Left kidney (tissue), 2 donors: ENCODE results near the gene SEZ6. TPM values are rescaled to one million over a fixed set of nuclear protein-coding genes. Genes with fewer than 3 reads are reported as not detected.
"Not testable (repeated sequence)": the region's sequence is repeated elsewhere in the genome, so short reads cannot be mapped to it uniquely, and the experiment has no call there.

Experiments
- DNase-seq: peaks from one replicate; pipeline ENCODE4 v3.0.0-alpha.2; 2013
- polyA plus RNA-seq: library from polyadenylated mRNA; unstranded; fragments of 120-200 nt; gene quantifications from one replicate; pipeline ENCODE4 v1.2.1, GENCODE V29; 2013; ENCODE audit not compliant: insufficient read length

SEZ6 gene
- polyA plus RNA-seq, 1 donor, result 0.63 TPM

DNA sequence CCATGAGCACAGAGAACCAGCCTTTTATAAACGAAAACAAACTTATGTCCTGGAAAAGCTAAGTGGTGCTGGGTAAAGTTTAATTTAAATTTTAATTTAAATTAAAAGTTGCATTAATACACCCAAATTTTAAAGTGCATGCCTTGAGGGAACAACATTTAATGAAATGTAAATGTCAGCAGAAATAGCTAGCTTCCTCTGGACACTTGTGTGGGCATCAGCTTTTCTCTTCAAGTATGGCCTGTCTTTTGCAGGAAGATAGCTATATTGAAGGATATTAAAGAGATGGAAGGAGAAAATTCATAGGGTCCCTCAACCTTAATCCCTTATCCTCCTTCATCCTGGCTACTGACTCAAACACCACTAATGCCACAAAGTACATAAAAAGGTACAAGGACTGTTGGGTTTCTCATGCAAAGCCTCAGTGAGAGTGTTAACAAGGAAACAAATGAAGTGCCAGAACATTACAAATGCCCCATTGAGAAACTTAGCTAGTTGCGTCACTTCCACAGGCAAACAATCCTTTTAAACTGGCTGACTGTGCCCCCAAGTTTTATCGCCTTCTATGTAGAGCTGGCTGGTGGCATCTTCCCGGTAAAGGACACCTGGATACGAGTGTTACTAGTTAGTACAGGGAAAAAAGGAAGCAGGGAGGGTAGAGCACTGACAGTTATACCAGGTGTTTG is 68.6 kb downstream of the SEZ6 start:
- no peak for DNase-seq

DNA sequence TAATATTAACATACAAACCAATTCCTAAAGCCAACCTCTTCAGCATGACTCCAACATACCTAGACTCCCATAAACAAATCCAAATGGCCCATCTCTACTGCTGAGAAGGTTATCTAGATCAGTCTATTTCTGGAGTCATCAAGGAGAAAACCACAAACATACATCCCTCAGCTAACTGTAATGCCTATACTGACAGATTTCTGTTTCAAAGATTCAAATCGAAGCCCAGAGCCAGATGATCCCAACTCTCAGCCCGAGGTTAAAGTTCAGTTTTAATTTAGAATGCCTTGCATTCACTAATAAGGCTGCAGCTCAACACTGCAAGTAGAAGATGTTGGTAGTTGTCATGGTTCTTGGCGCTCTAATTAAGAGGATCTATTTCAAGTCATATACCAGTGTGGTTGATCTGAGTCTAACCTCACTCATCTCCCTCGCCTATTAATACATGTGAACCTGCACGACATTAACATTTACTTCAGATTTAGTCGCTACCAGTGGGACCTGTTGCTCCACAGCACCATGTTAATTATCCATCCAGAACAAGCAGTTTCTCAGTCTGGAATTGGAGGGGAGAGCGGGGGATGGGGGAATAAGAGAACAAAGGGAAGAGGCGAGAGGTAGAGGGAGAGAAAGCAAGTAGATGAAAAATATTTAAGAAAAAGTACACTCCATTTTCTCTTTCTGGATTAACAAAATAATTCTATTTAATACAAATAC is 69.9 kb downstream of the SEZ6 start:
- peak; percentile 44 for DNase-seq

DNA sequence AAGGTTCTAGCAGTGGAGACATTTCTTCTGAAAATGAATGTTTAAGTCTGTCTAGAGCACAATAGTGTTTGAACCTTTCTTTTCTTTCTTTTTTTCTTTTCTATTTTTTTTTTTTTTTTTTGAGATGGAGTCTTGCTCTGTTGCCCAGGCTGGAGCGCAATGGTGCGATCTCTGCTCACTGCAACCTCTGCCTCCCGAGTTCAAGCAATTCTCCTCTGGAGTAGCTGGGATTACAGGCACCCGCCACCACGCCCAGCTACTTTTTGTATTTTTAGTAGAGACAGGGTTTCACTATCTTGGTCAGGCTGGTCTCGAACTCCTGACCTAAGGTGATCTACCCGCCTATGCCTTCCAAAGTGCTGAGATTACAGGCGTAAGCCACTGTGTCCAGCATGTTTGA is 71.3 kb downstream of the SEZ6 start:
- DNase-seq, result not testable (repeated sequence)

DNA sequence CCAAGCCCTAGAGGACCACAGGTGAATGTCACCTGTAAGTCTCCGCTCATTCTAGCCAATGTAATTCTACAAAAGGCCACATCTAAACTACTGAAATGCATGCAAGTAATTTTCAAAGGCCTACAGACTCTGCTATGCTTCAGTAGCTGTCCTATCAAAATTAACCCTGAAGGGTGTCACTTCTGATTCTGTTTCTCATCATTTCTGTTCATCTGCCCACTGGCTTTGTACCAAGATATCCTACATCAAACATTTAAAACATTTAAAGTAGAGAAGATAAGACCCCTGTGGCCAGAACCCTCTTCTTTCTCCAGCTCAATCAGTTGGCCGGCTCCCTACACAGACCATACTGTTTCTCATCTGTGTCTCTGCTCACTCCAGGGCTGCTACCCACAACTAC is 76.0 kb downstream of the SEZ6 start:
- DNase-seq, result no peak

DNA sequence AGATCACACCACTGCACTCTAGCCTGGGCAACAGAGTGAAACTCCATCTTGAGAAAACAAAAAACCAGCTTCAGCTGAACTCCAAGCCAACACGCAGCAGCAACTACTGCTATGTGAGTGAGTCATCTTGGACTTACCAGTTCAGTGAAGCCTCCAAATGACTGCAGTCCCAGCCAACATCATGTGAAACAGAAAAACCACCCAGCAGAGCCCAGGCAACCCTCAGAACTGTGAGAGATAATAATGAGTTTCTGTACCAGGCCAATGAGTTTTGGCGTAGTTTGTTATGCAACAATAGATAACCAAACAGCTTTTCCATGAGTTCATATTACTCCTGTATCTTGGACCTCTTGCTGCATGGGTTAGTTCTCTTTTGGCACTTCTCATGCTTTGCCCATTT is 77.8 kb downstream of the SEZ6 start:
- no peak for DNase-seq

DNA sequence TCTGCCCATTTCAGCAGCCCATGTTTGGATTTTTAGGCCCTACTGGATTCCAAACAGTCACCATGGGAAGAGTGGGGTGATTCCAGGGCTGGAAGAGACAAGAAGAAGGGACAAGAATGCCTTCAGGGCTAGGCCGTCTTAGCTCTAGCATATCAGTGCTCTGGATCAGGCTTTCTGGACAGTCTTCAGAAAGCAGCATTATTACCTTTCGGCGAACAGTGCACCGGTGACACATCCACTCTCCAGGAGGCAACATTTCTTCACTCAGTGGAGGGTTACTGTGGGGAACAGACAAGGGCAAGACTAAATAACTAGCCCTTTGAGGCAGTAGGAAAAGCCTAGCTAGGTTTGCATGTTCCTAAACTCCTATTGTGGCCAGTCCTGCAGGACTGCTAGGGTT is 79.0 kb downstream of the SEZ6 start:
- no peak for DNase-seq

DNA sequence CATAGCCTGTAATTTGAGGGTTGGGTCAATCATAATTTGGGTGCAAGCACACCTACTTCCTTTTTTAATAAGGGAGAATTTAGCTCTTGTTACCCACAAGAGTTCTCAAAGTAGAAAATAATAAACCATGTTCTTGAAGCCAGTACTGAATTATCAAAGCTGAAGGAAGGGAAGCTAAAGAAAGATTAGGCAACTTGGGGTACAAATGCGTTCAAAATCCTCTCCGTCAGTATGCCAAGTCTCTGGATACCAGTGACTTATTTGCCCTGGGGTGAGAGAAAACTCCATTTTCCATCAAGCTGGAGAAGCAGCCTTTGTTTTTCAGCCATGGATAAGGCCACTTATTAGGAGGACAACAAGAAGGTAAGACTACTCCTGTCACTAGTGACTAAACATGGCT is 79.5 kb downstream of the SEZ6 start:
- DNase-seq, result no peak

DNA sequence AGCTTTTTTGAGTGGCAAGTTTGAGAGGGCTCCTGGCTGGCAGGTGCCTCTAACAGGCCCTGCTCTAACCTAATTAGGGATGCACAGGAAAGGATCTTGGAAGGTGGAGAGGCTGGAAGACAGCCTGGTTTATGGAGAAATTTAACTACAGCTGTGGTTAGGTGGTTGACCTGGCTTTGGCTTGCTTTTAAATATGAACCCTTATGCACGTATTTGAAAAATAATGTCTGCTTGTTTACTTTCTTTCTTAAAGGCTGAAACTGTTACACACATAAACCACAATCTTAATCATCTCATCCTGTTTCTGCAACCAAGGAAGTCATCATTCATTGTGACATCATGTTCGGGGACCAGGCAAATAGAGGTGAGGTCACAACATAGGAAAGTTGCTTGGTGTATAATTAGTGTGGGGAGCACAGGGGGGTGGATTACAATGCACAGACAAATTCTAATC is 79.9 kb downstream of the SEZ6 start:
- no peak for DNase-seq

DNA sequence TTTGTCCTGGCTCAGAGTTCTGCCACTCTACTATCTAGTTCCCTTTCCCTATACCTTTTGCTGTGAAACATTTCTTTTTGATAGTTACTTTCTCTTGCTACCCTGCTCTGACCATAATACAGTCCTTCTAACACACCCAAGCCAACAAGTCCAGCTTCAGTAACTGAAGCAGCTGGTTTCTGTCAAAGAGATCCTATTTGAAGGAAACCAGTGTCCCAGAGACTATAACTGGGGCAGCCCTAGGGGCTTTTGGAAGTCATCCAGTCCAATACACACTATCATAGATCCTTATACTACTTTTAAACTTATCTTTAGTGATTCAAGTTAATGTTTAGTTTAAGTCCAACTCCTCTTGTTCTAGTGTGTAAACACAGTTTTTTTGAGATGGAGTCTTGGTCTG is 85.6 kb downstream of the SEZ6 start:
- DNase-seq, result no peak

DNA sequence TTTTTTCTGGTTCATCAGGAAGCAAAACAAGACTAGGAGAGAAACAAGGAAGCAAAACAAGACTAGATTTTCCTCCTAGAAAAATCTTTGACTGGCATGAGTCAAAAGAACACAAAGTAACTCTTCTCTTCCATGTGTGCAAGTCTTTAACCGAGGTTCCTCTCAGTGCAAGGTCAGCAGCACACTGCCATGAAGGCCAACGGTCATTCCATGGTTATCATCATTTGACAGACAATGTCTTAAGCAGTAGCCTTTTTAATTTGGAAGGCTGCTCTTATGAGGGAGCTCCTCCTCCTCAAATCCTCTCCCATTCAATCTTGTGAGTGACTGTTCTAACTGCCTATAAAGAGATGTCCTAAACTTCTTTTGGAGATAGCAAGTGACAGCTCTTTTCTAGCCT is 87.5 kb downstream of the SEZ6 start:
- DNase-seq, result no peak

DNA sequence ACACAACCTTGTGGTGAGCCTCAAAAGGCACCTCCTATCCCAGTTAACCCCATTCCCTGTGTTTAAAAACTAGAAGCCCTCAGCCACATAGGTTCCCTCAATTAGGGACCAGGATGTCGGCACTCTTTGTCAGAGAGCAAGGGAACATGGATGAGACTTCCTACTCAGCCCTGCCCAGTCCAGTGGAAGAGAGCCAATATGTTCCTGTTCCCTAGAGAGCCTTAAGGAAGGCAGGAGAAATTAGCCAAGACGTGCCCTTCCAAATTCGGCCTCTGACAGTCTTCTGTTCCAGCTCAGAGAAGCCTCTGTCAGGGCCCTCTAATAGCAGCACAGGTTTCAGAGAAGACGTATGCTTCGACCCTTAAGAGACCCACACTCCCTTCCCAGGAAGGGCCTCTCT is 88.4 kb downstream of the SEZ6 start:
- DNase-seq, result no peak

DNA sequence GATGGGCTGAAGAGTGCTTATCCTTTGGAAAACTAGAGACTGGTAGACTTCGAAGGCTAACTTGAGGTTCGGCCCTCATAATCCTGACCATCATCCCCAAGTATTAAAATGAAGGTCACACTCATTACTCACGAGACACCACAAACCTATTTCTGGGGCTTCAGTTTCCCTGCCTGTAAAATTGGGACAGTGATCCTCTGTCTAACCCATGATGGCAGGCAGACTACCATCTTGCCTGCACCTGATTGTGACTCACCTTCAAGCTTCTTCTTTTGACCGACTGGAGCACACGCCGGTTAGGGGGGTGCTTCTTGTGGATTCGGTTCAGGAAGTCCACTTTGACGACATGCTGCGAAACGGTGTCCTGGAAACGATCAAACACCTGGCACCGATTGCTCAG is 88.8 kb downstream of the SEZ6 start:
- DNase-seq, result no peak

DNA sequence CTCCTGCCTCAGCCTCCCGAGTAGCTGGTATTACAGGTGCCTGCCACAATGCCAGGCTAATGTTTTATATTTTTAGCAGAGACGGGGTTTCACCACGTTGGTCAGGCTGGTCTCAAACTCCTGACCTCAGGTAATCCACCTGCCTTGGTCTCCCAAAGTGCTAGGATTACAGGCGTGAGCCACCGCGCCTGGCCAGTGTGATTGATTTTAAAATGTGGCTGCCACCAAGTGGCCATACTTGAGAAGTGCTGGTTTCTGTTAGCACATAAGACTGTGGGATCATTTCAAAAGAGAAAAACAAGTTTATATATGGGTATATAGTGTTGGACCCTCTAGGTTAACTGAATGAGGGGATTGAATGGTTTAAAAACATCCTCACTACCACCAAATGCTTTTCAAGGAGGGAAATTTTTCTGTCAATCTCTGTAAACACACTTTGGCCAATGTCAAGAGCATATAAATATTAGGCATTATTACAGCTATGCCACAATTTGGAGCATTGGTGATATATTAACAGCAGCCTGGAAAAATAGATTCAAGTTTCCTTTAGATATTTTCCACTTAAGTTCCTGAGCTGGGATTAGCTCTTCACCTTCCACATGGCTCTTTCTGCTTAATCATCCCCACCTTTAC is 89.4 kb downstream of the SEZ6 start:
- no peak for DNase-seq

DNA sequence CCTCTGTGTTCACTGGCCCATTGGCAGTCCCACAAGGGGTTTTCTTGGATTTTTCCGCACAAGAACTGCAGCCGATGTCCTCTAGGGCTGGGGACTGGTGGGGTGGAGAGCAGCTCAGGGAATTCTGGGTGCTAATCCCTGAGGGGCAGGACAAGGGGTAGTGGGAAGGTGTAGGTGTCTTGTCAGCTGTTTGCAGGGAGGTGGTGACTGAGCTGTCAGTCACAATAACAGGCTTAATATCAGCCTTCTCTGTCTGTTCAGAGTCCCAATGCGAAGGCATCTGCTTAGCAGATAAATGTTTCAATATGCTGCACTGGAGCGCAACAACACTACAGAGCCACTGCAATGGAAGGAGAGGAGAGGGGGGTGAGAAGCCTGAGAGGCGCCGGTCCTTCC is 92.9 kb downstream of the SEZ6 start:
- no peak for DNase-seq

DNA sequence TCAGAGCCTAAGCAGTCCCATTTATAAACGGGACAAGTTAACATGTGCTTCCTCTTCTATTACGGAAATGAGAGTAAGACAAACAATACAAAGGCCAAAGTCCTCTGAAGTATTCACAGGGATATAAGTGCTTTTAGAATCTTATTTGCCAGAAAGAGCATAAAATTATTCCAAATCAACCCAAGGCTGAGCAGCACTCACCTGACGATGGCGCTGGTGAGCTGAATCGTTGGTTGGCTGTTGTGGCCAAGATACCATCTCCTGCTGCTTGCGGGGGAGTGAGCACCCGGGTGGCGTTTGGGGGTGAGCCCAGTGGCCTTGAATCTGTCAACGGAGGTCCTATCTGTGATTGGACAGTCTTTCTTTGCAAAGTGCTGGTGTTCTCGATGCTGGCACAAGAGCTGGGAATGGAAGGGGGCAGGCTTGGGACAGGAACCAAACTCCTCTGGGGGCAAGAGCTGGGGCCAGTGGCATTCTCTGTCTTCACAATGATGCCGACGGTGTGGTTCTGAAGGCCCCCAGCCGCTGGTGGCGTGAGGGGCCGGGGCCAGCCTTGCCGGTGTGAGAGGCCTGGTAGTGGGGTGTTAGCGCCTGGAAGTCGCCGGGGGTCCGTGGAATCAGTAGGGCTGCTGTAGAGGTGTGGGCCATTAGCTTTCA is 93.4 kb downstream of the SEZ6 start:
- DNase-seq, result no peak

DNA sequence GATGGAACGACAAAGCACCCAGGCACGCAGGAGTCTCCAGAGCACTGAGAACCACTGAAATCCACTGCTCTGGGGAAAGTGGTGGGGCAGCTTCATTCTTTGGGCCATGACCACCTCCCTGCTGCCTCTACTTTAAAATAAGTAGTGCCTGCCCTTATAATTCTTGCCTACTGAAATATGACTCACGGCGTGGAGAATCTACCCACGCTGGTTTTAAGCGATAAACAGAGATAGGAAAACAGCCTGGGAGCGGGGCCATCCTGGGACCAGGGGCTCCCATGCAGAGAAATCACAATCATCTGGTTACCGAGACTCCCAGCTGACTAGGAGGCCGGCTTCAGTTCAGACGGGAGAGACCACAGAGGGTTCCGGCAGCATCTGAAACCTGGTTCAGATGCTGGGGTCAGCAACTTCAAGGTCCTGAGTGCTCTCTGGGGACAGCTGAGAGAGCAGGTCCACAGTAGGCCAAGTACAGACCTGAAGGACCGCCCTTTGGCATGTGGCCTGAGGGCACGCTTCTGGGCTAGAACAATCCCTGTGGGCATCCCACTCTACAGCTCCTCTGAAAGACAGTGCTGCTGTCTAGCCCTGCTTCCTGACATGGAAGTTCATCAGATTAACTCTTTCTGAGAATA is 94.3 kb downstream of the SEZ6 start:
- DNase-seq, result no peak

DNA sequence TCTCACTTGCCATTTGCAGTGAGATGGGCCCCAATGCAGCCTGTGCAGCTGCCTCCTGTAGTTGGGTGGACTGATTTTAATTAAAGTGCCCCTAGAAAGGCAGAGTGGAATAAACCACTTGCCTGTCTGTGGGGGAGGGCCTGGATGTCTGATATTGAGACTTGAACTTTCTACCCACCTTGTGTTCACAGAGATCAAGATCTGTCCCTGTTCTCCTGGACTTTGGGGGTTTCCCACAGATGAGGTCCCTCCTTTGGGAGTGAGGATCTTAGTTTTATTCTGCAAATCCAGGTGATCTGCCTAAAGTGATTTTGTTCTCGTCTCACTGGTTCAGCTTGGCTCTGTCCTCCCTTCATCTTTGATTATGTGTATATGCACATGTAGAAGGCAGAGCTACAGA is 95.3 kb downstream of the SEZ6 start:
- DNase-seq, result no peak

DNA sequence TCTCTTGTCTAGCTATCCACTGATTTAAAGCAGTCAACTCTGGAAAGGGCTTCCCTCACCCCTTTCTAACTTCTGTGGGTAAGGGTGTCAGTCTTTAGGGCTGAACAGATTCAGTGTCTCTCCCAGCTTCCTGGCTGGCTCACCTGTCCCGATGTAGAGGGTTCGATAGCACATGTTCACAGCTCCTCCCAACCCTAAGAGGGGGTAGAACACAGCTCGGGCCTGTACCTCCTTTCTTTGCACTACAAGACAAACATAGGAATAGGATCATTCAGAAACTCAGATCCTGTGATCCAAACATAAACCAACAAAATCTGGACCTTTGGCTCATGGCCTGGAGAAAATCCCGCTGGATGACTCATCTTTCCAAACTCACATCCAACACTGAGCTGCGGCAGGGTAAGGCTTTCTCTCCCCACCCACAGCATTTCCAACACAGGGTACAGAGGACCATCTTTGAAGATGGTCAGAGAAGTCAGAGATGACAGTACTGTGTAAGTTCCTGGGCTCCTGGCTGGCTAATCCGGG is 97.1 kb downstream of the SEZ6 start:
- no peak for DNase-seq

DNA sequence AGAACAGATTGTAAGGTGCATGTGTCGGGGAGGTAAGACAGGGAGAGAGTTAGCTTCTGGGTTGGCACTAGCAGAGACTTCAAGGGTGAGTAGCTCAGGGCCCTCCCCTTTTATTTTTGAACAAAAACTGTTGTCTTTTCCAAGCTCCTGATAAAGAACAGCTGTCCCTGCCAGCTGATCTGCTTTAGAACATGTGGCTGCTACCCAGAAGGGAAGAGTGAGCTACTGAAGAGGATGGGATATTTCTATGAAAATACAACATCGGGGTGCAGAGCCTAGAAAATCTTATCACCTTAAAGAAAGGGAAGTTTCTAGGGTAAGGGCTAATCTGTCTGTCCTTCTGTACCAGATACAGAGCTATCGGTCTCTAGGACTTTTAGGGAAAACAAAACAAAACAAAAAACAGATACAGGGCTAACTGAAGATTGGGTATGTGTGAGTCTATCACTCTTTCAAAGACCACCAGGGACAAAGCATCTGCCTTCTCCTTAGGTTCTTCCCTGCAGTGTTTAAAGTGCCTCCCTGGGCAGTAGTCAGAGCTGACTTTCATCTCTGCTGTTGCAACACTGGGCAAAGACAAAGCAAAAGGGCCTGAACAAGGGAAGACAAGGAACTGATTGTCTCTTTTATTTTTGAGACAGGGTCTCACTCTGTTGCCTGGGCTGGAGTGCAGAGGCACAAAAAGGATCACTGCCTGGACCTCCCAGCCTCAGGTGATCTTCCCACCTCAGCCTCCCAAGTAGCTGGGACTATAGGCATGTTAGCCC is 97.9 kb downstream of the SEZ6 start:
- DNase-seq, result no peak

DNA sequence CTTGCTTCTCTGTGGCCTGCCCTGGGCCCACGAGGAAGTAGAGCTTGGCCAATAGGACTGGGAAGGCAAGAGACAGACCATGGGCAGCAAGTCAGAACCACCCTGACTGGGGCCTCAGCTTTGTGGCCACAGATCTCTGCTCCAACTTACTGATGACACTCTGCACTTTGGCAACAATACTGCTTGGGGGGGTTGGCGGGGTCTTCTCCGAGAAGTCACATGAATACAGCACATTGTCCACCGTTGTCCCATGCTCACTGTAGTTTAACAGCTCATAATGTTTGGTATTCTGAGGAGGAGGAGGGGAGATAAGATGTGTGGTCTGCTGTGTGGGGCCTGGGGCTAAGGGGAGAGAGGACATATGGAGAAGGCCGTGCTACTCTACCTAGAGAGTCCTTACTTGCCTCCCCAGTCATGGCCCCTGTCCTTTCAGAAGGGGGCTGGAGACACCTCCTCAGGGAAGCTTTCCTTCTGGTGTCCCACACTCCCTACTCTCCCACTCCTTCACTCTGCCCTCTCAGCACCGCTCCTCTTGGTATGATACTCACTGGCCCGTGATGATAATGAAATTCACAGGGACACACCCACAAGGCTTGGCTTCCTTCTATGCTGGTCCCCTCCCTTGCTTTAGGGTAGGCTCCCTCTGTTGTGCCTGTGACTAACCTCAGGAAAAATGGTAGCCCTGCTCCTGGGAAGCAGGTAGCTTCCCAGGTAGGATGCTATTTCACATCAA is 99.0 kb downstream of the SEZ6 start:
- no peak for DNase-seq

DNA sequence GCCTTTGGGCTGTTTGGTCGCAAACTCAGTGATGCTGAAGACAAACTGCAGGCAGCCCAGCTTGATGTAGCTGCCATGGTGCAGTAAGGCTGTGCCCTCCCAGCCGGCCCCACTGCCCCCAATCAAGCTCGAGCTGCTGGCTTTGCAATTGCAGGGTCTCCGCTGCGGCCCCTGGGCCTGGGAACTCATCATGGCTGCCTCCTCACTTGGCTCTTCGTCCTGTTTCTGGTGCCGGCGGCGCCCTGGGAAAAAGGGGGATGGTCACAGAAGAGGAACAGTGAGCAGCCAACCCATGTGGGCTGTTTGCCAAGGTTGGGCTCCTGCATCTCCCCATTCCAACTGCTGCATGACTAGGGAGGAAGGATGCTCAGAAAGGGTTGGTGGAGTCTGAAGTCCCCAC is 99.6 kb downstream of the SEZ6 start:
- no peak for DNase-seq
